ENCODE data around the gene CTNNBIP1. TPM values are rescaled to one million over a fixed set of nuclear protein-coding genes. Genes with fewer than 3 reads are reported as not detected.
"Not testable (repeated sequence)": the region's sequence is repeated elsewhere in the genome, so short reads cannot be mapped to it uniquely, and the experiment has no call there.

CTNNBIP1 gene
- total RNA-seq: 58.3 and 69.6 TPM in 2 replicates

DNA sequence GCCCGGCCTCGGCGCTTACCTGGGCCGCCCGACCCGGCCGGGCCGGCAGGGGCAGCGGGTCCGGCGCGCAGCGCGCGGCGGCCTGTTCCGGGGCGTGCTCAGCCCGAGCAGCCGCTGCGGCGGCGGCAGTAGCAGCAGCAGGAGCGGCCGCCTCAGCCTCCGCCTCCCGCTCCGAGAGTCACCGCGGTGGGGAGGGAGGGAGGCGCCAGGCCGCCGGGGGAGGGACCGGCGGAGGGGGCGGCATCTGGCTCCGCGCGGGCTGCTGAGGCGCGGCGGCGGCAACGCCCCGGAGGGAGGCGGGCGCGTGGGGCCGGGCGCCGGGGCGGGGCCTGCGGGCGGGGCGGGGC, at the start of gene CTNNBIP1:
Gene CTNNBIP1, minus strand, starts transcription at position 194 of the 347 bp plus-strand sequence. CDS start 38,205 bp downstream, outside the sequence.
- no peak for DNase-seq (ENCODE audit: extremely low read depth, low read depth, low spot score)

GRCh38 chr1:9957726-9958125, 47.7 kb upstream of the CTNNBIP1 start:
- no peak for DNase-seq (ENCODE audit: extremely low read depth, low read depth, low spot score)

DNA sequence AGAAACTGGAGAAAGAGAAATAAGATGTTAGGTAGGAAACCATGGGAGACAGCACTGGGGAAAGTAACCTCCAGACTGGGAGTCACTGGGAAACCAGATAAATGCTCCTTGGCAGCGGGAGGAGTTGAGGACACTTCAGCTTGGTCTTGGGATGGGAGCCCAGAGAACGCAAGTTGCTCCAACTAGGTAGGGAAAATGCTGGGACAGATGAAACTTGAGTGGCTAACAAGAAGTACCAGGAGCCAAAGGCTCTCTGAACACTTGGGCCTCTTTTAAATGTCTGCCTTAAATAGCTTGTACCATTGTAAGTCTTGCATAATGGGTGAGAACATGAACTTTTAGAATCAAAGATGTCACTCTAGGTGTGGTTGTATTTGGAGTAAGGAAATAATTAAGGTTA, 36.2 kb upstream of the CTNNBIP1 start:
- no peak for DNase-seq (ENCODE audit: extremely low read depth, low read depth, low spot score)

GRCh38 chr1:9942939-9943788, 33.1 kb upstream of the CTNNBIP1 start, which contains the start of the genes LZIC and NMNAT1:
TSS of gene LZIC (minus strand) at chr1:9943391. CDS start at chr1:9936619, 6,772 bp downstream.
TSS of gene NMNAT1 (plus strand) at chr1:9943475. CDS start at chr1:9972074, 28,599 bp downstream.
- DNase-seq (ENCODE audit: extremely low read depth, low read depth, low spot score): no peak

GRCh38 chr1:9942399-9942938, 32.4 kb upstream of the CTNNBIP1 start:
- DNase-seq (ENCODE audit: extremely low read depth, low read depth, low spot score): no peak

DNA sequence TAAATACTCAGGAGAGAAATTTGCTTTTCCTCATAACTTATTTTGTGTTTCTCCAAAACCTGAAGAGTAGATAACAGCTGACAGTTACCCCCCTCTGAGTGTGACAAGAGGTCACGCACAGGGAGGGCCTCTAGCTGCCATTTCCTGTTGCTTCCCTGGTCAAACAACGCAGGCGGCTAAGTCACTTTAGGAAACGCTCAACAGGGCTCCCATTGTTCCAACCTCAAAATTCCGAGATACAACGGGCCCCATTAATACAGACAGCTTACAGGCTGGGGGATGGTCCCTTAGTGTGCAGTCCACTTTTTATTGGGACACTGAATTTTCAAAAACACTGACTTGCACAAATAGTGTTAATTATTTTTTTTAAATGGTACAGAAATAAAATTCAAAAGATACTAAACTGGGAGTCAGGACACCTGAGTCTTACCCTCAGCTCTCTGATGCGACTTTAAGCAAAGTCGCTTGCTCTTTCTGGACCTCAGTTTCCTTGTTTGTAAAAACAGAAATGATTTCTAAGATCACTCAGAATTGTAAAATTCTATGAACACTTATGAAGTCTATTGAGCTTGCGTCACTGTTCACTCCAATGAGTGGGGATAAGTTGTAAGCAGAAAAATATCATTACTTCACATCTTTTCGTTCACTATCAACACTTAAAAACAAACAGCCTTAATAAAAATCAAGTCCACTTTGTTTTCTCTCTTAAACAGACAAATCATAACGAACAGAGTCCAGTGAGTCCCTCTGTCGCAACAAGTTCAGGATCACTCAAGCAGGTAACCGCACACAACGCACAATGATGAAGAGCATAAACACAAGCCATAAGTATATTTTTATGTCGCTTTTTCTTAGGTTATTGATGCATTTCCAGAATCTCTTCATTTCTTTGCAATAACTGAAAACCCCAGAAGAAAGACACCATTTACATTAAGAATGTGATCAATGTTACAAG, 19.6 kb upstream of the CTNNBIP1 start:
- DNase-seq (ENCODE audit: extremely low read depth, low read depth, low spot score): no peak

DNA sequence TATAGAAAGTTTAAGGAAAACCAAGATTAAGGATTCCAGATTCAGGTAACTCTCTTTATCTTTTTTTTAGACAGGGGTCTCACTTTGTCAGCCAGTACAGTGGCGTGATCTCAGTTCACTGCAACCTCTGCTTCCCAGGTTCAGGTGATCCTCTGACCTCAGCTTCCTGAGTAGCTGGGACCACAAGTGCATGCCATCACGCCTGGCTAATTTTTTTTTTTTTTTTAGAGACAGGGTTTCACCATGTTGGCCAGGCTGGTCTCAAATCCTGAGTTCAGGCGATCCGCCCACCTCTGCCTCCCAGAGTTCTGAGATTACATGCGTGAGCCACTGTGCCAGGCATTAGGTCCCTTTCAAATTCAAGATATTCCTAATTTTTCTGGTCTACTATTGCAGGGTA, 17.2 kb upstream of the CTNNBIP1 start:
- no peak for DNase-seq (ENCODE audit: extremely low read depth, low read depth, low spot score)

DNA sequence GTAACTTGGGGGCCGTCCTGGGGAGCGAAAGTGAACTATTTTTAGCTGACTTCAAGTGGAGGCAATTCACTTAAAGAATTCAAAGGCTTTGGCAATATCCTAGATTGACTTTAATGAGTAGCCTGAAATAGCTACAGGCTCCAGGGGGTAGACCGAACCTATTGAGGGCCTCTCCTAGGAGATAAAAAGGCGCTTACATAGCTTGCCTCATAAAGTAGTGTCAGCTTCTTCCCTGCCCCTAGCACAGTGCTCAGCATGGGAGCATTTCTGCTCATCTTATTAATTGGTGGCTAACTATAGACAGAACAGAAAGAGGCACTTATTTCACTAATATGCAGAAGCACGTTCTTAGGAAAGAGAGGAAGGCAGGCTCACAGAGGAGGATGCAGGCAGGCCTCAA, 12.3 kb upstream of the CTNNBIP1 start:
- DNase-seq (ENCODE audit: extremely low read depth, low read depth, low spot score): no peak

GRCh38 chr1:9920606-9921005, 10.5 kb upstream of the CTNNBIP1 start:
- DNase-seq (ENCODE audit: extremely low read depth, low read depth, low spot score): no peak

DNA sequence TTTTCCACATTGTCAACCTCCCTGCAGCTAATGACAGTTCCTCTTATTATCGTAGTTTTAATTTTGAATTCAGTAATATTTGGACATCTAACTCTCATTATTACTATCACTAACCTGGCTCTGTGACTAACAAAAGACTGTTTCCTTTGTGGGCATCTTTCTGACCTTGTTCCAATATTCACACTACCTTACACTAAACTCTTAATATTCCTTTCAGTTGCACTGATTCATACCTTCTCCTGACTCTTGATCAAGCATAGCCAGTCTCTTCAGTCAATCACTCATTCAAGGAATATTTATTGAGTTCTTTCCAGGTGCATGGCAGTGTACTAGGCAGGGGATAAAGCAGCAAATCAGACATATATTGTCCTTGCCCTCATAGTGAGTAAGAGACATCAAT, 7.8 kb upstream of the CTNNBIP1 start:
- no peak for DNase-seq (ENCODE audit: extremely low read depth, low read depth, low spot score)

DNA sequence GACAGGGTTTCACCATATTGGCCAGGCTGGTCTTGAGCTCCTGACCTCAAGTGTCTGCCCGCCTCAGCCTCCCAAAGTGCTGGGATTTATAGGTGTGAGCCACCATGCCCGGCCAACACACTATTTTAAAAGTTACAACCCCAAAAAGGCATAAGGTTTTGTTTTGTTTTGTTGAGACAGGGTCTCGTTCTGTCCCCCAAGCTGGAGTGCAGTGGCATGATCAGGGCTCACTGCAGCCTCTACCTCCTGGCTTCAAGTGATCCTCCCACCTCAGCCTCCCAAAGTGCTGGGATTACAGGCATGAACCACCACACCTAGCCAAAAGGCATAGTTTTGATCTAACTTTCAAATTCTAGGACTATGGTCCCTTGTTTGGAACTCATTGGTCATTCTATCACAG, 7.4 kb upstream of the CTNNBIP1 start:
- not testable (repeated sequence) for DNase-seq (ENCODE audit: extremely low read depth, low read depth, low spot score)

- DNase-seq (ENCODE audit: extremely low read depth, low read depth, low spot score): no peak
Measured at GRCh38 chr1:9916452-9916851, 6.4 kb upstream of the CTNNBIP1 start.

DNA sequence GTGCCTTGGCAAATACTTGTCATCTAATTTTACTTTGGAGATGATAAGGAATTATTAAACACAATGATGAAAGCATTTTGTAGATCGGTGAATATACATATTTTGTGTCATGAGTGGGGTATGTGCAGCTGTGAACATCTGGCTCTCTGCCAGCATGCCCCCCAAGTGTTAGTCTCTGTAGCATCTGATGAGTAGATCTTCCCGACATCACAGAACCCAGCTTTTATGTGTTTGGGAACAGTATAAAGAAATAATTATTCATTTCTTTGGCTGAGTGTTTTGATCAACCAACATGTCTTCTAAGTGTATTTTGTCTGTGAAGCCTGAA, 4.5 kb upstream of the CTNNBIP1 start:
- no peak for DNase-seq (ENCODE audit: extremely low read depth, low read depth, low spot score)

DNA sequence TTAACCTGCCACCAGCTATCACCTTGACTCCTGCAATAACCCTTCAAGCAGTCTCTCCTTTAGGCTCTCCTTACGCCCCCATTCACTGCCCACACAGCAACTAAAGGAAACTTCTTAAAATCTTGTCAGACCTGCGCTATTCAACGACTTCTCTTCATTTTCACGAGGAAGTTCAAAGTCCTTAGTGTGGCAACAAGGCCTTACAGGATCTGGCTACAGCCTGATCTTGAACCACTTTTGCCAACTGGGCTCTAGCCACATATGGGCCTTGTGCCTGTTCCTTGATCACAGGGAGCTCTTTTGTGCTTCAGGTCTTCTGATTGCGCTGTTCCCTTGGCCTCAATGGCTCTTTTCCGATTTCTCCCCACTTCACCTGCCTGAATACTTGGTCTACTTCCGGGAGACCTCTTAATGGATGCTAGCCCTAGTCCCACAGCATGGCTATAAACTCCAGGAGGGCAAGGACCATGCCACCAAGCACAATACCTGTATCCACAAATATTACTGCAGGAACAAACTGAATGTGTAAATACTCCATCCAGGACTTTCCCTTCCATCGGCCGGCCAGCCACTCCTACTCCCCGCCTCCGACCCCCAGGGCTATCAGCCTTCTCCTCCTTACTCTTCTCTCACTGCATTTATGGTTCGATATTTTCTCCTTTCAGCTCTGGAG, 2.3 kb upstream of the CTNNBIP1 start:
- DNase-seq (ENCODE audit: extremely low read depth, low read depth, low spot score): no peak

- no peak for DNase-seq (ENCODE audit: extremely low read depth, low read depth, low spot score)
Measured at GRCh38 chr1:9910423-9911178, 532 bp upstream of the CTNNBIP1 start.

DNA sequence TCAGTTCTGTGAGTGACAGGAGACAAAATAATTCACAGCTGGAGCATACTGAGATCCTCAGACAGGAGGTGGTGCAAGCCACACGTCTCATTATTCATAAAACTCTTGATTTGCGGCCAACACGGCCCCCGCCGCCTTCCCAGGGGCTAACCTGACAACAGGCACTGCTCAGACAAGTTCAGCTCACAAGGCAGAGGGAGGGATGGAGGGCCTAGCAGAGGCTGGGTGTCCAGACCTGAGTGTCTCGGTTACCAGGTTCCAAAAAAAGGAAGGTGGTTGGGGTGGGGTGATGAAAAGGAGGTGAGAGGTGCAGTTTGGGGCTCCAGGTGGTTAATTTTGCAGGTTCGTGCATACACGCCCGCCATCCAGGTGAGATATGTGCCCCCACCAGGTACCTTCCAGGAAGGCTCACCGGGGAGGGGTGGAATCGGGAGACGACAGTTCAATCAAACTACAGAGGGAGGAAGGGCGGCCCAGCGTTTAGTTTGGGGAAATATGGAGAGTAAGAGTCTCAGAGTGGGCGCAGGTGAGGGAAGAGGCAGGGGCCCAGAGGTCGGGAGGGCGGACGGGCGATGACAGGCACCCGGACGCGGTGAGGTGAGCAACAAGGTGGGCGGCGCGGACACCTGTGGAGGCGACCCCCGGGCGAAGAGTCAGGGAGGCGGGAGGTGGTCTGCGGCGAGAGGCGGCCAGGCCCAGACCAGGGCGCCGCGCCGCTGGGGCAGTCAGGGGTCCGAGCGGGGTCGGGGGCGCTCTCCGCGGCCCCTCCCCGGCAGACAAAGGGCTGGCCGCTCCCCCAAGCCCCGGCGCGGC, 629 bp downstream of the CTNNBIP1 start:
- no peak for DNase-seq (ENCODE audit: extremely low read depth, low read depth, low spot score)

GRCh38 chr1:9908871-9909233, 1.2 kb downstream of the CTNNBIP1 start:
- DNase-seq (ENCODE audit: extremely low read depth, low read depth, low spot score): no peak

DNA sequence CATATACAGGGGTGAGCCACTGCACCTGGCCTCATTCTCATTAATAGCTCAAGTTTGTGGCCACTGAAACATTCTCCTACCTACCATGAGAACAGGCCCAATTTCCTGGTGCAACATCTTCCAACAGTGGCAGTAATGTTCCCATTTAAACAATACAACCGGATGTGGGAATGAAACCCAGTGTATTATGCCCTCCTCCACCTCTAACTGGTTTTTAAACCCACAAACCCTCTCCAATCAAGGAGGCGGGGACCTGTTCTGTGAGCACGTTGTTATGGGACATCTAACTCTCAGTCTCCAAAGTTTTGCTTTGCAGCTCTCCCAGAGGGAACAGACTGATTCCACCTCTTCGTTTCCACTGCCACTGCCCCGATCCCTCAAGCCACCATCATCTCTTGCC, 2.6 kb downstream of the CTNNBIP1 start:
- no peak for DNase-seq (ENCODE audit: extremely low read depth, low read depth, low spot score)

GRCh38 chr1:9906466-9906865, 3.6 kb downstream of the CTNNBIP1 start:
- no peak for DNase-seq (ENCODE audit: extremely low read depth, low read depth, low spot score)

Data from glomerular endothelial cell (primary cell).